GM12801 (cell line): Measurements from ENCODE around the gene NECAB3.

ENCODE experiments used
- TF ChIP-seq, protein P1 (sequence below): IDR thresholded peaks from one replicate; pipeline ENCODE4 v1.5.1; 2011; ENCODE audit warnings: control low read depth; ENCODE audit not compliant: insufficient read length; ENCODE audit errors: extremely low read depth

Gene NECAB3

GRCh38 chr20:33656783-33657703, 17.2 kb downstream of the NECAB3 start:
- TF ChIP-seq, protein P1, sequence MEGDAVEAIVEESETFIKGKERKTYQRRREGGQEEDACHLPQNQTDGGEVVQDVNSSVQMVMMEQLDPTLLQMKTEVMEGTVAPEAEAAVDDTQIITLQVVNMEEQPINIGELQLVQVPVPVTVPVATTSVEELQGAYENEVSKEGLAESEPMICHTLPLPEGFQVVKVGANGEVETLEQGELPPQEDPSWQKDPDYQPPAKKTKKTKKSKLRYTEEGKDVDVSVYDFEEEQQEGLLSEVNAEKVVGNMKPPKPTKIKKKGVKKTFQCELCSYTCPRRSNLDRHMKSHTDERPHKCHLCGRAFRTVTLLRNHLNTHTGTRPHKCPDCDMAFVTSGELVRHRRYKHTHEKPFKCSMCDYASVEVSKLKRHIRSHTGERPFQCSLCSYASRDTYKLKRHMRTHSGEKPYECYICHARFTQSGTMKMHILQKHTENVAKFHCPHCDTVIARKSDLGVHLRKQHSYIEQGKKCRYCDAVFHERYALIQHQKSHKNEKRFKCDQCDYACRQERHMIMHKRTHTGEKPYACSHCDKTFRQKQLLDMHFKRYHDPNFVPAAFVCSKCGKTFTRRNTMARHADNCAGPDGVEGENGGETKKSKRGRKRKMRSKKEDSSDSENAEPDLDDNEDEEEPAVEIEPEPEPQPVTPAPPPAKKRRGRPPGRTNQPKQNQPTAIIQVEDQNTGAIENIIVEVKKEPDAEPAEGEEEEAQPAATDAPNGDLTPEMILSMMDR: no peak

GRCh38 chr20:33656010-33656782, 18.0 kb downstream of the NECAB3 start:
- TF ChIP-seq, protein P1: no peak

- TF ChIP-seq, protein P1: no peak
Observed at GRCh38 chr20:33655164-33655563, 19.1 kb downstream of the NECAB3 start.

DNA sequence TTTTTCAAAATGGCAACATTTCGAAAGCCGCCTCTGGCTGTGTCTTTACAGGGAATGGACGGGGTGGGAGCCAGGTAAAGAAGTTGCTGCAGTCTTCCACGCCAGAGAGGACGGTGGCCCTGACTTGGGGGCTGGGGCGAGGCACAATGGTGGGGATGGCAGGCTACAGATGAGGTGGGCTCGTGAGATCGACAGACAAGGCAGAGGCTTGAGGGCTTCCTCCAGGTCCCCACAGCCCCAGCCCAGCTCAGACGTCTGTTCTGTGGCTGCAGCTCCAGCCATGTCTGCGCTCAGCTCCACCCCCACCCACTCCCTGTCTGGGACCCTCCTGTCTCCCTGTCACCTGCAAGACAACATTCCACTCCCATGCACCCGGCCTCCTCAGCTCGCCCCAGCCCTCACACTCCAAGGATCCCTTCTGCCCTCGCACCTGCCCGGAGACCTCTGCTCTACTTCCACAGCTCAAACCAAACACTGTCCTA, 19.5 kb downstream of the NECAB3 start:
- TF ChIP-seq, protein P1: no peak

- TF ChIP-seq, protein P1: no peak
Observed at GRCh38 chr20:33653900-33654596, 20.2 kb downstream of the NECAB3 start.

DNA sequence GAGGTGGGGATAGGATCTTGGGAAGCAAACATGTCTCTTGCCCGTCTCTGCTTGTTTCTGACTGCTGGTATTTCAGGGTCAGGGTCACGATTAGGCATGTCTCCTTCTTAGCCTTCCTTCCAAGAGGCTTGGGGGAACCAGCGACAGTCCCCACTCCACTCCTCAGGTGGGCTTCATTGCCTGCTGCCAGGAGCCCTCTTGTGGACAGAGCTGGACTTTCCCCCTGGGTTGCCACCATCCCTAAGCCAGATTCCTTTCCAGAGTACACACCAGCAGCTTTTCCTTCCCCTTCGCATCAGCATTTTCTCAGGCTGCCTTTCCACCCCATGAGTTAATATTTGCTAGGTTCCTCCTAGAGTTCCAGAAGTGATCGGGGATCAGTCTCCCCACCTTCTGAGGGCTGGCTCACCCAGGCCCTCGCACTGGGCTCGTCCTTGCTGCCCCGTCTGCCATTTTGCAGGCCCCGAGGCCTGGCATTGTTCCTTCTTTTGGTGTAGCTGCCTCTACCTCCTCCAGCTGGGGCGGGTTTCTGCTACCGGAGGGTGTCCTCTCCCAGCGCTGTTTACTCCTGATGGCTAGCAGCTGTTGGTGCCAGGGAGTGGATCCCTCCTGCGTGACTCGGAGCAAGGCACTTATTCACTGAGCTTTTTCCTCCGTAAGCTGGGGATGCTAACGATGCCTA, 20.9 kb downstream of the NECAB3 start:
- TF ChIP-seq, protein P1: no peak
